GM08714 (cell line): ENCODE measurements around the gene CEP164.

Experiments
- H3K4me3 ChIP-seq: fragments of 200-500 bp; sonication (Bioruptor generic); 2 replicates; pipeline ENCODE4 v1.5.1; 2014; ENCODE audit warnings: mild to moderate bottlenecking, low read length, inconsistent platforms
- ZNF274 ChIP-seq: IDR thresholded peaks from 2 replicates; pipeline ENCODE4 v1.6.1; 2012; ENCODE audit warnings: mild to moderate bottlenecking, low read depth, low read length

The CEP164 gene

GRCh38 chr11:117421476-117421875, 93.8 kb downstream of the CEP164 start:
- TF ChIP-seq ZNF274 = no peak
- H3K4me3 ChIP-seq = no peak overlapping the region

GRCh38 chr11:117423046-117423575, 95.5 kb downstream of the CEP164 start:
- no peak overlapping the region for H3K4me3 ChIP-seq
- no peak for TF ChIP-seq ZNF274

- TF ChIP-seq ZNF274 = no peak
- H3K4me3 ChIP-seq = no peak overlapping the region
Measured at GRCh38 chr11:117424781-117425180, 97.1 kb downstream of the CEP164 start.

DNA sequence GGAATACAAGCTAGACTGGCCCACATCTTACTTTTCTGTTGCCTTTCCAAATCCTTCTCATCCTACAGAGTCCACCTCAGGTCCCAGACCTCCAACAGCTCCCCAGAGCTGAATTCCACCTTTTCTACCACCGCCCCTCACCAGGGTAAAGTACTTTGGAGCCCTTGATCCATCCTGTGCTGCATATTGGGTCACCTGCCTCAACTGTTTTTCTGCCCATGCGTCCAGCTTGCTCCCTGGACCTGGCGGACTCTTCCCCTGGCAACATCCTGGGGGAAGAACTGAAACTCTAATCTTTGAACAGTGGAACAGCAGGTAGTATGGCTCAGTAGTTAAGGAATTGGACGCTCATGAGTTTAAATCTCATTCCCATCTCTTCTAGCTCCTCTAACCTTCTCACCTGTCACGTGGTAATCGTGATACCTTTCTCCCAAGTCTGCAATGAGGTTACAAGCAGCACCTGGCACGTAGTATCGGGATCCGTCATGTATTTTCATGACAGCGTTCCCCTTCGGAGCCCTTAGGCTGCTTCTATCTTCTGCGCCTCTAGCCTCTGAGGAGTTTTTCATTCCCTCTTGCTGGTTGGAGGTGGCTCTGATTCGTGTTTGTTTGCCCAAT, 98.1 kb downstream of the CEP164 start:
- no peak overlapping the region for H3K4me3 ChIP-seq
- TF ChIP-seq ZNF274 = no peak

DNA sequence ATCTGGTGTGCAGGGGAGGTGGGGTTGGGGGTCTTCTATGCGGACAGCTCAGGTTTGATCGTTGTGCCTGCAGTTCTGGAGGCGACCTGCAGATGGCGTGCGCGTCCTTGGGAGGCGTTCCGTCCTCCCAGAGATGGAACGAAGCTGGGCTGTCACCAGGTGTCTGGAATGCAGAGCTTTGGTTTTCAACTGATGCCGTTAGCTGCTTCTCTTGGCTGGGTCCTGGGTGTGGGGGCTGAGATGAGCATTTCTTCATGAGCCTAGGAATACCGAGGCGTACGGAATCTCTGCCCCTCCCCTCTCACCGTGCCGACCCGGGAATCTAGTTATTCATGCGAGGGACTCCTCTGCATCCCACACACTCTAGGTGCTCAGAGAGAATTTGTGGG, 98.6 kb downstream of the CEP164 start:
- no peak overlapping the region for H3K4me3 ChIP-seq
- no peak for TF ChIP-seq ZNF274

DNA sequence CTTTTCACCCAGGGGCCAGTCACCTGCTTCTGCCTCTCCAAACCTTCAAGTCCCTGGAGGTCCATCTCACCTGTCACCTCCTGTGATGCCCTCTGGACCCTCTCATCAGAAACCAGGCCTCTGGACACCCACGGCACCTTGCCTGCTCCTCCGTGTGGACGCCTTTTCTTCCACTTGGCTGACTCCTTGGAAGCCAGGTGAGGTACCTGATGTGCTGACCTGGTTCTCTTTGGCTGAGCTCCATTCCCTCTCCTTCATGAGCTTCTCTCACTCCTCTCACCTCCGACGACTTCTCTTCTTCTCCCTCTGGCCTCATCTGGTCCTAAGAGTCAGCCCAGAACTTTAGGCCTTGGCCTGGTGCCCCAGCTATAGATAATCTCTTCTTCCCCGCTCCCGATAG, 99.3 kb downstream of the CEP164 start:
- no peak for TF ChIP-seq ZNF274
- no peak overlapping the region for H3K4me3 ChIP-seq

- no peak overlapping the region for H3K4me3 ChIP-seq
- no peak for TF ChIP-seq ZNF274
Measured at GRCh38 chr11:117427356-117427874, 99.8 kb downstream of the CEP164 start.

DNA sequence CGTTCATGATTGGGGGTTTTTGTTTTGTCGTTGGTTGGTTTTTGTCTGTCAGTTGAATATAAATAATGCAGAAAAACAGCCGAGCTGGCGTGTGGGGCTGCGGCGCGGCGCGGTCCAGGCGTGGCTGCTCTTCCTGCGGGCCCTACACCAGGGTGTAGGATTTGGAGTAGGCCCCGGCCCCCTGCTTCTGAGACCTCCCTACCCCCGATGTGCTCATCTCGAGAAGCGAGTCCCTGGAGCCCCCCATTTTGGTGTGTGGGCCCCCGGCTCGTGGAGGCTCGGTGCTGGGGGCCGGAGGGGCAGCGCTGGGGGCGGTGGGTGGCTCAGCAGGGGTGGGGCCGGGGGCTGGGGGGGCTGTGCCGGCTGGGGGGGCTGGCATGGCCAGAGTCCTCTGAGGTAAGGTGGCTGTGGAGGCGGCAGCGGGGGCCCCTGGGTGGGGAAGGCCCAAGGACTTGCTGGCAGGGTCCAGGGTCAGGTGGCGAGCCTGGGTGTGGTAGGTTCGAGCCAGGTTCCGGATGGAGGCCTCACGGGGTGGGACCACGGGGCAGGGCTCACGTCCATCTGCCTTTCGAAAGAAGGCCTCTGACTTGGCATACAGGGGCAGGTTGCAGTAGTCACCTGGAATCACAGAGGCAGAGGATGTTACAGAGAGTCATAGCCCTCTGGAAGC, 100.7 kb downstream of the CEP164 start:
- no peak overlapping the region for H3K4me3 ChIP-seq
- TF ChIP-seq ZNF274 = no peak

GRCh38 chr11:117428856-117429229, 101.2 kb downstream of the CEP164 start:
- H3K4me3 ChIP-seq = no peak overlapping the region
- TF ChIP-seq ZNF274 = no peak

GRCh38 chr11:117430293-117430955, 102.8 kb downstream of the CEP164 start:
- TF ChIP-seq ZNF274 = no peak

DNA sequence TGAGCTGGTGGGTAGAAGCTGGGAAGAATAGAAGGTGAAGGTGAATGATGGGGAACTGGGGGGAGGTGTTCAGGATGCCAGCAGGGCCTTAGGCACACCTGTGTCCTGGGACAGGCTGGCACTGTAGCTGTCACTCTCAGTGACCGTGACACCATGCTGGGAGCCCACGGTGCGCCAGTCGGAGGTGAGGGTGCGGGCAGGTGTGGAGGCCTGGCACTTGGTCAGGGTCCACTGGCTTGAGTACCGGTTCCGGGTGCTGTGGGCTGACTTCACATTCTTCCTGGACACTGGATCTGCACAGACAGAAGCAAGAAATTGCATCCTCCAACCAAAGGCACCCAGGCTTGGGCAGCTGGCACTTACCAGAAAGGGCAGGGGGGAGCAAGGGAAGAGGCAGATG, 103.8 kb downstream of the CEP164 start:
- H3K4me3 ChIP-seq = no peak overlapping the region
- TF ChIP-seq ZNF274 = no peak

More at GRCh38 chr11:117430293-117430955, 102.8 kb downstream of the CEP164 start:
- no peak overlapping the region for H3K4me3 ChIP-seq

GRCh38 chr11:117433717-117434116, 106.1 kb downstream of the CEP164 start:
- no peak for TF ChIP-seq ZNF274
- H3K4me3 ChIP-seq = no peak overlapping the region

DNA sequence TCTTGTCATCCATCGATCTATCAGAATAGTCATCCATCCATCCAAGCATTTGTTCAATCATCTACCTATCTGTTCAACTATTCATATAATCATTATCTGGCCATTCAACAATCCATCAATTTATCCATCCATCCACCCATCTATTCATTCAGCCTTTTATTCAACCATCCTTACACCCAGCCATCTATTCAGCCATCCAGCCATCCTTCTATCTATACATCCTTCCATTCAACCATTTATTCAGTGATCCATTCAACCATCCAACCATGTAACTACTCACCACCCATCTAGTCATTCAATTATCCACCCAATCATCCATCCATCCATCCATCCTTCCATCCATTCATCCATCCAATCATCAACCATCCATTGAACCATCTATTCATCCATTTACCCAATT, 106.8 kb downstream of the CEP164 start:
- H3K4me3 ChIP-seq = no peak overlapping the region
- no peak for TF ChIP-seq ZNF274

GRCh38 chr11:117435326-117435725, 107.7 kb downstream of the CEP164 start:
- no peak for TF ChIP-seq ZNF274
- H3K4me3 ChIP-seq = no peak overlapping the region

- no peak overlapping the region for H3K4me3 ChIP-seq
- TF ChIP-seq ZNF274 = no peak
Measured at GRCh38 chr11:117437041-117437790, 109.6 kb downstream of the CEP164 start.
